Amygdala (tissue), 56 donors: ENCODE data around the gene C4orf36.
"Not testable (repeated sequence)": the region's sequence is repeated elsewhere in the genome, so short reads cannot be mapped to it uniquely, and the experiment has no call there.

Source experiments
- DNase-seq, 56 donors: peaks; one replicate each; lab custom pipeline; 2025; lab: John Stamatoyannopoulos, UW

C4orf36 gene

GRCh38 chr4:86917212-86918039 lies 25.2 kb upstream of the C4orf36 start:
- DNase-seq: no peak

GRCh38 chr4:86916392-86916791 lies 24.2 kb upstream of the C4orf36 start:
- no peak for DNase-seq

DNA sequence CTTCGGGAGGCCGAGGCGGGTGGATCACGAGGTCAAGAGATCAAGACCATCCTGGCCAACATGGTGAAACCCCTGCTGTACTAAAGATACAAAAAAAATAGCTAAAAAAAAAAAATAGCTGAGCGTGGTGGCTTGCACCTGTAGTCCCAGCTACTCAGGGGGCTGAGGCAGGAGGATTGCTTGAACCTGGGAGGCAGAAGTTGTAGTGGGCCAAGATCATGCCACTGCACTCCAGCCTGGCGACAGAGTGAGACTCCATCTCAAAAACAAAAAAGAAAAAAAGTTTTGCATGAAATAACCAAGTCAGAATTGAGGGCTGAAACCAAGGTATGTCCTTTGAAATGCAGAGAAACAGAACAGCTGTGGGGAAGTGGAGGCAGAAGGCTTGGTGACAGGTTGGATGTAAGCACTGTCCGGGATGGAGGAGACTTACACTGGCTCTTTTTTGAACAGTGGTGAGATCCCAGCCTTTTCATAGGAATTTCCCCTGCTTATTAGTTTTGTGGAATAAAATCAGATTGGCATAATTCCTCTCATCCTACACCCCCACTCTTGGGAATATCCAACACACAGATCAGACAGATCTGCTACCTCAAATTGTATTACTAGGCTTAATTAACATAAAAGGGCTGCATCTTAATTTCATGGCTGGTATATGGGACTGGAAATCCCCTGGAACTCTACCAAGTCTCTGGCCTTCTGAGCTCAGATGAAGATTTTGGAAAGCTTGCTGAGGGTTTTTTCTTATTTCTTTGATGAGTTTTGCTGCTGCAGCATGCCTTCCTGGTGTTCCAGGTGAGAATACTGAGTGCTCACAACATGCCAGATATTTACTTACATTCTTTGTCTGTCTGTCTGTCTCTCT lies 18.8 kb upstream of the C4orf36 start:
- DNase-seq: no peak

- no peak for DNase-seq
Observed at GRCh38 chr4:86910369-86910768, 18.1 kb upstream of the C4orf36 start.

DNA sequence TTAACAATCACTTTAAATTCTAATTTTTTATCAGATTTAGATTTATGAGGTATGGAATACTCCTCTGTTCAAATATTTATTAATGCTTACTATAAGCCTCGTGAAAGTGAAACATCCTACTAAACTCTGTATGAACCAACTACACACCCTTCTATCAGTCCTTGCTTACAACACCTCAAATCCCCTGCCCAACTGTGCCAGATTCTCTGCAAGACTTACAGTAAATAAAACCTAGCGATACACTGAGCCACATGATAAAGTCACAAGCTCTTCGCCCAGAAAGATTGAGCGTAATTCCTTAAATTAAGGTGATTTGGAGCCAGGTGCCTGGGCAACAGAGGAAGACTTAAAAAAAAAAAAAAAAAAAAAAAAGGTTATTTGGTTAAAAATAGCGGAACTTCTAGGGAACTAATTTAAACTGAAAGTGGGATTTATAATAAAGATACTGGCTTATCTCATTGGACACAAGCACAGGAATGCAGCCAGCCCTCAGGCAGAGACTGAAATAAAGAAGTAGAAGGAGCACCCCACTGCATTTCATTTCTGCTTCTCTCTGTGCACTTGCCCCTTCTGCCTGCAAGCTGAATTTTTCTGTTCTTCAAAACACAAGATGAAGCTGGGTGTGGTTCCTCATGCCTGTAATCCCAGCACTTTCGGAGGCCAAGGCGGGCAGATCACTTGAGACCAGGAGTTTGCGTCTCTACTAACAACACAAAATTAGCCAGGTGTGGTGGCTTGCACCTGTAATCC lies 17.5 kb upstream of the C4orf36 start:
- peak in 1 of 56 donors; percentile 2 for DNase-seq

DNA sequence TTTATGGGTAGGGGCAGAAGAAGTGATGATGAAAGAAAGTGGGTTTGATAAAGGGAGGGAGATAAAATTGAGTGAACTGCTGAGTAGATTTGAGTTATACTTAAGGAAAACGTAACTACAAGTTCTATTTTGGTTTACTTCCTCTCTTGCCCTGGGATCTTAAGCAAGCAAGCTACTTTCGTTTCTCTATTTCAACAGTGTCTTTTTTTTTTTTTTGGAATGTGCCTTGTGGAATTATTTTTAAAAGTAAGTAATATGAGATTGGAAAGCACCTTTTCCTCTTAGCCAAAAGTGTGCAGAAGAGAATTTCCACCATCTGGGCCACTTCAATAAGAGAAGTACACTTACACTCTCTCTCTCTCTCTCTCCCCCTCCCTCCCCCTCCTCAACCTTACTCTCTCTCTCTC lies 16.0 kb upstream of the C4orf36 start:
- no peak for DNase-seq

GRCh38 chr4:86901864-86902263 lies 9.6 kb upstream of the C4orf36 start:
- DNase-seq: no peak

DNA sequence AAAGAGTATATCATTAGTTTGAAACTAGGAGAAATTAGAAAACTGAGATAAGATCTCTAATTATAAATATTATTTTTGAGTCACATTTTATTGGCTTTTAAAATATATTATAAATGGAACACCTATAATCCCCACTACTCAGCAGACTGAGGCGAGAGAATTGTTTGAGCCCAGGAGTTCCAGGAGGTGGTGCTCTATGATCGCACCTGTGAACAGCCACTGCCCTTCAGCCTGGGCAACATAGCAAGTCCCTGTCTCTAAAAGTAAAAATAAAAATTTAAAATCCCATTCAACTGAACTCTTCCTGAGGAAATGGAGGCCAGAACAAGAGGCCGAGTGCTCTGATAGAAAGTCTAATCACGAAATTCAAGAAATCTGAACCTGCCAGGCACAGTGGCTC lies 6.3 kb upstream of the C4orf36 start:
- DNase-seq: no peak

DNA sequence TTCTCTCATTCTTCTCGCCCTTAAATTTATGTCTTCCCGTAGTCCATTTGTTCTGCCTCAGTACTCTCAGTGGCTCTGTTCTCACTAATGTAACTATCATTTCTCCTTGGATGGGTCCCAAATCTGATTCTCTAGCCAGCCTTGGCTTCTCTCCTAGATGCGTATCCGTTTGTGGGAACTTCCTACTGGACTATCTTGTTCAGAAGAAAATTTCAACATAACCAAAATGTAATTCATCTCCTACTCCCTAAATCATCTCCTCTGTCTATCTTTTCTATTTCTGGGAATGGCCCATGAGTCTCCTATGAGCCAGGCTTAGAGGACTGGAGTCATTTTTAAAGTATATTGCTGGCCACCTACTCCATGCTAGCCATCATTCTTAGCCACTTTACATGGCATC lies 4.4 kb upstream of the C4orf36 start:
- no peak for DNase-seq

GRCh38 chr4:86895692-86896488 lies 3.7 kb upstream of the C4orf36 start:
- DNase-seq: peak in 5 of 56 donors; percentile 5 to 76 (median 28)

- DNase-seq: no peak
Observed at GRCh38 chr4:86894455-86894854, 2.2 kb upstream of the C4orf36 start.

GRCh38 chr4:86893136-86893535 lies 914 bp upstream of the C4orf36 start:
- DNase-seq: no peak

DNA sequence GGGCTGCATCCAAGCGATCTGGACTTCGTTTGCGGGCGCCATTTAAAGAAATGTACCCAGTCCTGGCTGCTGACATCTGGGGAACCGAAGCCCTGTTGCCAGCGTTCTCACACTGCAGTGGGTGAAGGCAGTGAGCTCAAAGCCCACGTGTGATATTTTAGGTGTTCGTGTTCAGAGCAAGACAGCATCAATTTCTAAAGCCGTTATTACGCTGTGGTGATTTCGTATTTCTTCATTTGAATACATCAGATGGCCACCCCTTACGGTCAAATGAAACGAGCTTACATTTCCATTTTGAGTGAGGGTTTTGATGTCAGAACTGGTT lies 376 bp upstream of the C4orf36 start:
- peak in 2 of 56 donors; percentile 44 to 51 for DNase-seq

GRCh38 chr4:86890790-86891189 lies 1.4 kb downstream of the C4orf36 start:
- DNase-seq: no peak

DNA sequence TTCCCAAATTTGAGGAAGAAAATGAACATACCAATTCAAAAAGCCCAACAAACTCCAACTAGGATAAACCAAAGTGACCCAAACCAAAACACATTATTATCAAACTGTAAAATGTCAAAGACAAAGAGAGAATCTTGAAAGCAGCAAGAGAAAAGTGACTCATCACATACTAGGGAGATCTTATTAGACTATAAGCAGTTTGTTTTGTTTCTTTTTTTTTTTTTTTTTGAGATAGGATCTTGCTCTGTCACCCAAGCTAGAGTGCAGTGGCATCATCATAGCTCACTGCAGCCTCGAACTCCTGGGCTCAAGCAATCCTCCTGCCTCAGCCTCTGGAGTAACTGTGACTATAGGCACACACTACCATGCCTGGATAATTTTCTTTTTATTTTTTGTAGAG lies 12.6 kb downstream of the C4orf36 start:
- DNase-seq: no peak

DNA sequence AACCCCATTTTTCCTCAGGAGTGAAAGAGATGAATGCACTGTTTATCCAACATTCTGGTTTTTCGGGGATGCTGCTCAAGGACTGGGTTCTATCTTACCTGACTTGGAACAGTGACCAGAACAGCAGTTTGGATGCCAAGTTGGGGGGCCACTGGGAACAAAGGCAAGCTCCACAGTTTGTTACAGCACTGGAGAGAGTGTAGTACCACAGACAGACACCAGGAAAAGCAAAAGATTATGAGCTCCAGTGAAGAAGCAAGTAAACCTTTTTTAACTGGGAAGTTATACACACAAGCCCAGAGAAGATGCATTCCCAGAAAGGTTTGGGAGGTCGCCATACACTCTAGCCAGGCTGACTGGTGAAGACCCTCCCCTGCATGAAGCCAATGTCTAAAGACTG lies 13.6 kb downstream of the C4orf36 start:
- no peak for DNase-seq

DNA sequence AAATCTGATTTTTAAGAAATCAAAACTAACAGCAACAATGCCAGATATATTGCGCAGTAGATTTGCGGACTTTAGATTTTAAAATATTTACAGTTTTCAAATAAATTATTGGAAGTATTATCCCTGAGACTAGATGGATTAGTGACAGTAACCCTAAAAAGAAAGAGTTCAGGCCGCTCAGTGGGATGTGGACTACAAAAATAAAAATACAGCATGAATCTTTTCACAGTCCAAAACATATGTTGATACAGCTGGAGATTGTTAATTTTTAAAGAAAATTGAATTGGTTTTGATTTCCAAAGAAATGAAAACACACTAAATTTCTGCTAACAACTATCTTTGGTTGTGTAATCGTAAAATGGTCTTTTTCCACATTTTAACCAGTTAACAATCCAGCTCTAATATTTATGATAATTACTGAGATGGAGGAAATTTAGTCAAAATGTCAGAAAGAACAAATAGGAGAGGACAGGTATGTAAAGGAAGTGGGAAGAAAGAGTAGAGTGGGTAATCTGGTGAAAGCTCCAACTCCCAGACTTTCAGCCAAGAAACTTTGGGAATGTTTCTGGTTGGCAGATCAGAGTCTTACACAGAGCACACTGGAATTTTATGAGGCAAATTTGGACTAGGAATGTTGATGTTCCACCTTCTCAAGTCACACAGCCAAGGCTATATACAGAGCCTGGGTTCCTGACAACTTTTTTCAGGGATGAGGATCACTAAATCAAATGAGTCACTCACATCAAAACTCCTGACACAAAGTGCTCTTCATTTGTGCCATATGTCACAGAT lies 15.1 kb downstream of the C4orf36 start:
- no peak for DNase-seq

DNA sequence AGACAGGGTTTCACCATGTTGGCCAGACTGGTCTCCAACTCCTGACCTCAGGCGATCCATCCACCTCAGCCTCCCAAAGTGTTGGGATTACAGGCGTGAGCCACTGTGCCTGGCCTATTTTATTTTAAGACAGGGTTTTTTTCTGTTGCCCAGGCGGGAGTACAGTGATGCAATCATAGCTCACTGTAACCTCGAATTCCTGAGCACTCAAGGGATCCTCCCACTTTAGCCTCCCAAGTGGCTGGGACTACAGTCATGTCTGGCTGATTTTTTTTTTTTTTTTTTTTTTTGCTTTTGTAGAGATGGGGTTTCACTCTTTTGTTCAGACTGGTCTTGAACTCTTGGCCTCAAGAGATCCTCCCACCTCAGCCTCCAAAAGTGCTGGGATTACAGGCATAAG lies 16.8 kb downstream of the C4orf36 start:
- not testable (repeated sequence) for DNase-seq

- DNase-seq: no peak
Observed at GRCh38 chr4:86872135-86872534, 20.1 kb downstream of the C4orf36 start.
